HepG2 (cell line): ENCODE measurements around the gene TMX3. TPM values are rescaled to one million over a fixed set of nuclear protein-coding genes. Genes with fewer than 3 reads are reported as not detected.

ENCODE experiments used
- ADNP ChIP-seq: sonication (generic); formaldehyde crosslinking; IDR thresholded peaks from 2 replicates; pipeline ENCODE4 v1.4.0; 2020; ENCODE audit warnings: missing genetic modification reagents
- CBX5 ChIP-seq: sonication (generic); formaldehyde crosslinking; IDR thresholded peaks from 2 replicates; pipeline ENCODE4 v1.4.0; 2020; ENCODE audit warnings: missing genetic modification reagents, borderline replicate concordance
- CREB1 ChIP-seq, 2 experiments: fragments of 450-650 bp in 1 of 2; IDR thresholded peaks; 2 replicates each; pipeline ENCODE4 v1.6.1; 2016 to 2017; ENCODE audit warnings: control low read depth in 1 of 2, mild to moderate bottlenecking in 1 of 2, missing compliant biosample characterization in 1 of 2, missing genetic modification characterization in 1 of 2
- CSRNP2 ChIP-seq: sonication (generic); formaldehyde crosslinking; conservative IDR thresholded peaks from 2 replicates; pipeline ENCODE4 v1.8.0; 2022; ENCODE audit warnings: low read depth, missing genetic modification reagents
- DDIT3 ChIP-seq: sonication (generic); formaldehyde crosslinking; IDR thresholded peaks from 2 replicates; pipeline ENCODE4 v1.4.0; 2020; ENCODE audit warnings: mild to moderate bottlenecking, missing genetic modification reagents
- DR1 ChIP-seq: sonication (generic); formaldehyde crosslinking; IDR thresholded peaks from 2 replicates; pipeline ENCODE4 v1.8.0; 2021; ENCODE audit warnings: mild to moderate bottlenecking, missing genetic modification reagents, inconsistent platforms
- GTF3A ChIP-seq: sonication (generic); formaldehyde crosslinking; conservative IDR thresholded peaks from 2 replicates; pipeline ENCODE4 v1.4.0; 2020; ENCODE audit warnings: mild to moderate bottlenecking, missing genetic modification reagents
- HOXA7 ChIP-seq: sonication (generic); formaldehyde crosslinking; IDR thresholded peaks from 2 replicates; pipeline ENCODE4 v1.8.1; 2022; ENCODE audit warnings: mild to moderate bottlenecking, missing genetic modification reagents, moderate library complexity
- MBNL3 ChIP-seq: fragments of 250-450 bp; sonication (Bioruptor Pico); conservative IDR thresholded peaks from 2 replicates; pipeline ENCODE4 v1.8.0; 2022; ENCODE audit warnings: mild to moderate bottlenecking, inconsistent platforms
- PAF1 ChIP-seq: IDR thresholded peaks from 2 replicates; pipeline ENCODE4 v1.6.1; 2016; ENCODE audit warnings: missing genetic modification reagents, missing compliant biosample characterization
- PHF20 ChIP-seq: sonication (generic); formaldehyde crosslinking; IDR thresholded peaks from 2 replicates; pipeline ENCODE4 v1.5.0; 2020; ENCODE audit warnings: mild to moderate bottlenecking, missing genetic modification reagents
- SATB2 ChIP-seq: sonication (generic); formaldehyde crosslinking; IDR thresholded peaks from 2 replicates; pipeline ENCODE4 v1.5.0; 2020; ENCODE audit warnings: missing genetic modification reagents
- SMAD3 ChIP-seq: sonication (generic); formaldehyde crosslinking; IDR thresholded peaks from 2 replicates; pipeline ENCODE4 v1.4.0; 2020; ENCODE audit warnings: missing genetic modification reagents
- TCF7 ChIP-seq: sonication (generic); IDR thresholded peaks from 2 replicates; pipeline ENCODE4 v1.6.1; 2016; ENCODE audit warnings: antibody characterized with exemption, low read depth
- TEF ChIP-seq: sonication (generic); formaldehyde crosslinking; IDR thresholded peaks from 2 replicates; pipeline ENCODE4 v1.5.0; 2020; ENCODE audit warnings: missing genetic modification reagents
- ZBTB33 ChIP-seq: sonication (generic); formaldehyde crosslinking; IDR thresholded peaks from 2 replicates; pipeline ENCODE4 v1.4.0; 2020; ENCODE audit warnings: missing genetic modification reagents
- ZBTB38 ChIP-seq: sonication (generic); formaldehyde crosslinking; IDR thresholded peaks from 2 replicates; pipeline ENCODE4 v1.5.1; 2020; ENCODE audit warnings: mild to moderate bottlenecking, missing genetic modification reagents
- ZBTB49 ChIP-seq: sonication (generic); formaldehyde crosslinking; IDR thresholded peaks from 2 replicates; pipeline ENCODE4 v1.4.0; 2020; ENCODE audit warnings: missing genetic modification reagents, borderline replicate concordance
- ZBTB7A ChIP-seq: sonication (generic); formaldehyde crosslinking; IDR thresholded peaks from 2 replicates; pipeline ENCODE4 v1.8.0; 2022; ENCODE audit warnings: mild to moderate bottlenecking, missing genetic modification reagents
- ZNF17 ChIP-seq: sonication (generic); formaldehyde crosslinking; IDR thresholded peaks from 2 replicates; pipeline ENCODE4 v1.5.0; 2020; ENCODE audit warnings: mild to moderate bottlenecking, missing genetic modification reagents
- ZNF44 ChIP-seq: sonication (generic); formaldehyde crosslinking; IDR thresholded peaks from 2 replicates; pipeline ENCODE4 v1.5.1; 2020; ENCODE audit warnings: mild to moderate bottlenecking, missing genetic modification reagents
- ZNF589 ChIP-seq: sonication (generic); formaldehyde crosslinking; conservative IDR thresholded peaks from 2 replicates; pipeline ENCODE4 v1.8.0; 2022; ENCODE audit warnings: mild to moderate bottlenecking, moderate library complexity, missing genetic modification reagents
- polyA plus RNA-seq, 8 experiments: library from polyadenylated mRNA; depleted of rRNA in 3 of 8; stranded (reverse) in 7 of 8; unstranded in 1 of 8; fragments of >200 nt; fragmentation: Illumina TruSeq in 4 of 8; extraction: Trizol in 4 of 8; gene quantifications; 2 replicates each; pipeline versions ENCODE4 v1.2.1 to v1.2.3, GENCODE V29; 2011 to 2016; ENCODE audit warnings: low read depth in 4 of 8, missing spikeins in 1 of 8, mixed read lengths in 1 of 8; ENCODE audit not compliant: insufficient read depth in 1 of 8
- total RNA-seq, 5 experiments: library from RNA; depleted of rRNA; stranded (reverse); fragments of >200 nt; fragmentation: Illumina TruSeq; extraction: Trizol; gene quantifications; 2 replicates each; pipeline ENCODE4 v1.2.3, GENCODE V29; 2016; ENCODE audit warnings: low read depth in 1 of 5
- TF ChIP-seq, protein P1 (sequence below): IDR thresholded peaks from 2 replicates; pipeline ENCODE4 v1.6.1; 2016; ENCODE audit warnings: mild to moderate bottlenecking, missing biosample characterization, missing genetic modification reagents

Gene TMX3
- total and polyA plus RNA-seq, 2 of the 13 experiments (the other 11 are each of a cell fraction or from before 2014, with no cell fraction given), result 12.9 to 25.0 TPM

DNA sequence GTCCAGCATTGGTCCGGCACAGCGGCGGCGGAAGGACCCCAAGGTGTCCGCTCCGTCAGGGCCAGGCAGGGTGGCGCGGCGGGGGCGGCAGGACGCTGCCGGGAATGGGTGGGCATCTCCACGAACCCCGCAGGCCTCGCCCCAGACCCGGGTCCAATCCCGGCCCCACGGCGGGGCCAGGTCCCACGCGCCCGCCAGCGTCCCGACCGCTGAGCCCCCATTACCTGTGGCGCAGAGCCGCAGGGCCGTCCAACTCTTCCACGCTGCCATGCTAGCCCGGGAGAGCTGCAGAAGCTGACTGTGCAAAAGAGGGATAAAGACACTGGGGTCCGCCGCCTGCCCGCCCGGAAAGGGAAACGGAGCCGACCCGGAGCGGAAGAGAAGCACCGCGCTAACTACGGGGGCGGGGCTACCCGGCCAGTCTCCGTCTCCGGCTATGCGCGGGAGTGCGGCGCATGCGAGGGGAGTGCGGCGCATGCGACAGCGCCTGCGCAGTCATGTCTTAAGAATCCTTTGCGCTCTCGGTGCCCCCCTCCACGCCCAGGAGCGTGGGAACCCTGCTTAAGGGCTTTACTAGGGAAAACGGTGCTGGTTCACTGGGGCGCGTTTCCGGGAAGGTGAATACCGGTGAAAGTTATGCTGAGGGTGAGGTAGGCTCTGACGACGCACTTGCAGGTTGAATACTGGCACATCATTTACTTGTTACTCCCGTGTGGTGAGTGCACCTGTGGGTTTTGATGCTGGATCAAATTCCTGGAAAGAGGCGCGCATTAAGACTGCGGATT lies at the start of gene TMX3 (continued):
- TF ChIP-seq ZBTB49 (CRISPR knock-in tag) (no peak), ZBTB38 (CRISPR knock-in tag) (peak; percentile 84), ZNF17 (CRISPR knock-in tag) (no peak), ZNF589 (CRISPR knock-in tag) (peak; percentile 95), GTF3A (no peak), SMAD3 (CRISPR knock-in tag) (peak; percentile 83), CBX5 (CRISPR knock-in tag) (peak; percentile 90; the same call in 1 of the 2 replicates), ADNP (CRISPR knock-in tag) (no peak), ZNF44 (CRISPR knock-in tag) (peak; percentile 94), CREB1 (IDR thresholded peaks at IDR 0.05) (0 out of 2 replicates have a peak, but pooled peaks have one; percentile 11), CREB1 (CRISPR knock-in tag; IDR thresholded peaks at IDR 0.05) (0 out of 2 replicates have a peak, but pooled peaks have one; percentile 33), SATB2 (CRISPR knock-in tag) (peak; percentile 96), TCF7 (no peak), ZBTB7A (peak; percentile 20; the same call in 1 of the 2 replicates), HOXA7 (no peak), TEF (CRISPR knock-in tag) (peak; percentile 88), ZBTB33 (CRISPR knock-in tag) (0 out of 2 replicates have a peak, but pooled peaks have one; percentile 2), DR1 (CRISPR knock-in tag) (peak; percentile 94), MBNL3 (CRISPR knock-in tag) (no peak), PAF1 (CRISPR knock-in tag) (no peak), PHF20 (peak; percentile 90), DDIT3 (CRISPR knock-in tag) (no peak), CSRNP2 (CRISPR knock-in tag) (no peak)
- TF ChIP-seq, protein P1, sequence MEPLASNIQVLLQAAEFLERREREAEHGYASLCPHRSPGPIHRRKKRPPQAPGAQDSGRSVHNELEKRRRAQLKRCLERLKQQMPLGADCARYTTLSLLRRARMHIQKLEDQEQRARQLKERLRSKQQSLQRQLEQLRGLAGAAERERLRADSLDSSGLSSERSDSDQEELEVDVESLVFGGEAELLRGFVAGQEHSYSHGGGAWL, result peak; percentile 95
